ENCODE results near the gene TIGD3. TPM values are rescaled to one million over a fixed set of nuclear protein-coding genes. Genes with fewer than 3 reads are reported as not detected.
A peak's percentile ranks its signal among the peaks of the same experiment; 100 is the strongest.

Gene TIGD3
- total and polyA plus RNA-seq, 10 of the 15 experiments (the other 5 are each of a cell fraction or from before 2014, with no cell fraction given): 0.13 to 1.4 (median 0.57) TPM

DNA sequence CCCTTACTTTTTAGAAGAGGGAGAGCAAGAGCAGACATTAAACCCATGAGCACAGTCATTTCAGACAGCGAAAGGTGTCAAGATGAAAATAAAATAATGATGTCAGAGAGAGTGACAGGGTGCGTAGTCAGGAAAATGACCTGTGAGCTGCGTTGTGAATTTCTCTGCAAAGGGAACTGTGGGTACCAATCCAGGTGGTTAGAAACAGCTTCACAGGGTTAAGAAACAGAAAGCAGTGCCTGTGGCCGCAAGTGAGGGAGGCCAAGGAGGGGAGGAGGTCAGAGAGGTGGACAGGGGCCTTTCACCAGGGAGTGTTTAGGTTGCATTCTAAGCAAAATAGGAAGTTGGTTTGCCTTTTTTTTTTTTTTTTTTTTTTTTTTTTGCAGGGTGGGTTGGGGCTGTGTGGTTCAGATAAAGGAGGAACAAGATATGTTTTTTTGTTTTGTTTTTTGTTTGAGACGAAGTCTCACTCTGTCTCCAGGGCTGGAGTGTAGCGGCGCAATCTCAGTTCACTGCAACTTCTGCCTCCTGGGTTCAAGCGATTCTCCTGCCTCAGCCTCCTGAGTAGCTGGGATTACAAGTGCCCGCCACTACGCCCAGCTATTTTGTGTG is 7.9 kb downstream of the TIGD3 start (continued):
- TF ChIP-seq, protein P1, sequence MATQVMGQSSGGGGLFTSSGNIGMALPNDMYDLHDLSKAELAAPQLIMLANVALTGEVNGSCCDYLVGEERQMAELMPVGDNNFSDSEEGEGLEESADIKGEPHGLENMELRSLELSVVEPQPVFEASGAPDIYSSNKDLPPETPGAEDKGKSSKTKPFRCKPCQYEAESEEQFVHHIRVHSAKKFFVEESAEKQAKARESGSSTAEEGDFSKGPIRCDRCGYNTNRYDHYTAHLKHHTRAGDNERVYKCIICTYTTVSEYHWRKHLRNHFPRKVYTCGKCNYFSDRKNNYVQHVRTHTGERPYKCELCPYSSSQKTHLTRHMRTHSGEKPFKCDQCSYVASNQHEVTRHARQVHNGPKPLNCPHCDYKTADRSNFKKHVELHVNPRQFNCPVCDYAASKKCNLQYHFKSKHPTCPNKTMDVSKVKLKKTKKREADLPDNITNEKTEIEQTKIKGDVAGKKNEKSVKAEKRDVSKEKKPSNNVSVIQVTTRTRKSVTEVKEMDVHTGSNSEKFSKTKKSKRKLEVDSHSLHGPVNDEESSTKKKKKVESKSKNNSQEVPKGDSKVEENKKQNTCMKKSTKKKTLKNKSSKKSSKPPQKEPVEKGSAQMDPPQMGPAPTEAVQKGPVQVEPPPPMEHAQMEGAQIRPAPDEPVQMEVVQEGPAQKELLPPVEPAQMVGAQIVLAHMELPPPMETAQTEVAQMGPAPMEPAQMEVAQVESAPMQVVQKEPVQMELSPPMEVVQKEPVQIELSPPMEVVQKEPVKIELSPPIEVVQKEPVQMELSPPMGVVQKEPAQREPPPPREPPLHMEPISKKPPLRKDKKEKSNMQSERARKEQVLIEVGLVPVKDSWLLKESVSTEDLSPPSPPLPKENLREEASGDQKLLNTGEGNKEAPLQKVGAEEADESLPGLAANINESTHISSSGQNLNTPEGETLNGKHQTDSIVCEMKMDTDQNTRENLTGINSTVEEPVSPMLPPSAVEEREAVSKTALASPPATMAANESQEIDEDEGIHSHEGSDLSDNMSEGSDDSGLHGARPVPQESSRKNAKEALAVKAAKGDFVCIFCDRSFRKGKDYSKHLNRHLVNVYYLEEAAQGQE (IDR thresholded peaks at IDR 0.05; ENCODE audit: low read depth, low read length): no peak
- no peak for TF ChIP-seq GABPA (IDR thresholded peaks at IDR 0.05; ENCODE audit: low read depth)
- TF ChIP-seq ZNF384 (IDR thresholded peaks at IDR 0.05; ENCODE audit: borderline replicate concordance, low read depth, low read length): peak; percentile 97
- TF ChIP-seq, protein P2, sequence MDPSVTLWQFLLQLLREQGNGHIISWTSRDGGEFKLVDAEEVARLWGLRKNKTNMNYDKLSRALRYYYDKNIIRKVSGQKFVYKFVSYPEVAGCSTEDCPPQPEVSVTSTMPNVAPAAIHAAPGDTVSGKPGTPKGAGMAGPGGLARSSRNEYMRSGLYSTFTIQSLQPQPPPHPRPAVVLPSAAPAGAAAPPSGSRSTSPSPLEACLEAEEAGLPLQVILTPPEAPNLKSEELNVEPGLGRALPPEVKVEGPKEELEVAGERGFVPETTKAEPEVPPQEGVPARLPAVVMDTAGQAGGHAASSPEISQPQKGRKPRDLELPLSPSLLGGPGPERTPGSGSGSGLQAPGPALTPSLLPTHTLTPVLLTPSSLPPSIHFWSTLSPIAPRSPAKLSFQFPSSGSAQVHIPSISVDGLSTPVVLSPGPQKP (IDR thresholded peaks at IDR 0.05; ENCODE audit: low read depth, low read length): no peak
- no peak for TF ChIP-seq MYB (IDR thresholded peaks at IDR 0.05; ENCODE audit: borderline replicate concordance, low read depth, low read length)
- no peak for TF ChIP-seq EZH2 (IDR thresholded peaks at IDR 0.05; ENCODE audit: borderline replicate concordance, control insufficient read depth, low read depth, low read length)
- no peak for TF ChIP-seq BRCA1 (IDR thresholded peaks at IDR 0.05; ENCODE audit: low read depth, low read length)
- peak; percentile 67 for TF ChIP-seq MEF2B (IDR thresholded peaks at IDR 0.05; ENCODE audit: partially characterized antibody, poor library complexity, severe bottlenecking)
- TF ChIP-seq, protein P3, sequence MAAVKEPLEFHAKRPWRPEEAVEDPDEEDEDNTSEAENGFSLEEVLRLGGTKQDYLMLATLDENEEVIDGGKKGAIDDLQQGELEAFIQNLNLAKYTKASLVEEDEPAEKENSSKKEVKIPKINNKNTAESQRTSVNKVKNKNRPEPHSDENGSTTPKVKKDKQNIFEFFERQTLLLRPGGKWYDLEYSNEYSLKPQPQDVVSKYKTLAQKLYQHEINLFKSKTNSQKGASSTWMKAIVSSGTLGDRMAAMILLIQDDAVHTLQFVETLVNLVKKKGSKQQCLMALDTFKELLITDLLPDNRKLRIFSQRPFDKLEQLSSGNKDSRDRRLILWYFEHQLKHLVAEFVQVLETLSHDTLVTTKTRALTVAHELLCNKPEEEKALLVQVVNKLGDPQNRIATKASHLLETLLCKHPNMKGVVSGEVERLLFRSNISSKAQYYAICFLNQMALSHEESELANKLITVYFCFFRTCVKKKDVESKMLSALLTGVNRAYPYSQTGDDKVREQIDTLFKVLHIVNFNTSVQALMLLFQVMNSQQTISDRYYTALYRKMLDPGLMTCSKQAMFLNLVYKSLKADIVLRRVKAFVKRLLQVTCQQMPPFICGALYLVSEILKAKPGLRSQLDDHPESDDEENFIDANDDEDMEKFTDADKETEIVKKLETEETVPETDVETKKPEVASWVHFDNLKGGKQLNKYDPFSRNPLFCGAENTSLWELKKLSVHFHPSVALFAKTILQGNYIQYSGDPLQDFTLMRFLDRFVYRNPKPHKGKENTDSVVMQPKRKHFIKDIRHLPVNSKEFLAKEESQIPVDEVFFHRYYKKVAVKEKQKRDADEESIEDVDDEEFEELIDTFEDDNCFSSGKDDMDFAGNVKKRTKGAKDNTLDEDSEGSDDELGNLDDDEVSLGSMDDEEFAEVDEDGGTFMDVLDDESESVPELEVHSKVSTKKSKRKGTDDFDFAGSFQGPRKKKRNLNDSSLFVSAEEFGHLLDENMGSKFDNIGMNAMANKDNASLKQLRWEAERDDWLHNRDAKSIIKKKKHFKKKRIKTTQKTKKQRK (IDR thresholded peaks at IDR 0.05; ENCODE audit: low read depth, low read length): no peak
- no peak; the same call in 1 of the 2 replicates for TF ChIP-seq BCL11A (IDR thresholded peaks at IDR 0.05; ENCODE audit: low read depth, low read length)
- peak; percentile 72 for TF ChIP-seq IKZF1 (conservative IDR thresholded peaks at IDR 0.05)
- TF ChIP-seq NBN (IDR thresholded peaks at IDR 0.05): peak; percentile 95
- TF ChIP-seq RCOR1 (conservative IDR thresholded peaks at IDR 0.05; ENCODE audit: low read depth, low read length): no peak
- no peak for TF ChIP-seq NFYA (IDR thresholded peaks at IDR 0.05; ENCODE audit: borderline replicate concordance, low read depth, low read length)
- no peak for TF ChIP-seq STAT1 (conservative IDR thresholded peaks at IDR 0.05)
- no peak for TF ChIP-seq ZNF24 (IDR thresholded peaks at IDR 0.05)
- TF ChIP-seq CREB1 (IDR thresholded peaks at IDR 0.05; ENCODE audit: low read depth): peak; percentile 96
- no peak for TF ChIP-seq NFXL1 (IDR thresholded peaks at IDR 0.05; ENCODE audit: borderline replicate concordance)
- TF ChIP-seq CHD2 (IDR thresholded peaks at IDR 0.05; ENCODE audit: borderline replicate concordance, low read depth, low read length): no peak
- TF ChIP-seq GATAD2B (conservative IDR thresholded peaks at IDR 0.05; ENCODE audit: low read depth): 0 out of 2 replicates have a peak, but pooled peaks have one; percentile 13
- TF ChIP-seq BACH1 (IDR thresholded peaks at IDR 0.05; ENCODE audit: borderline replicate concordance): no peak
